OCI-LY1 (cell line): ENCODE measurements around the gene GSKIP.

ENCODE experiments used
- H2AFZ ChIP-seq: fragments of 200-600 bp; sonication (generic), shearing (Covaris generic); 2 replicates; pipeline ENCODE4 v1.6.0; 2014; ENCODE audit warnings: antibody characterized with exemption, mild to moderate bottlenecking, low read length
- H3F3A ChIP-seq: fragments of 200-600 bp; sonication (generic), shearing (Covaris generic); 2 replicates; pipeline ENCODE4 v1.6.0; 2014; ENCODE audit warnings: mild to moderate bottlenecking, antibody characterized with exemption, low read length, moderate library complexity; ENCODE audit not compliant: insufficient read depth
- H3K27ac ChIP-seq: fragments of 200-600 bp; sonication (generic); 2 replicates; pipeline ENCODE4 v1.5.1; 2014; ENCODE audit warnings: low read length, mixed run types, mild to moderate bottlenecking, low read depth; ENCODE audit not compliant: poor library complexity, severe bottlenecking
- H3K27me3 ChIP-seq: fragments of 200-600 bp; sonication (generic); 2 replicates; pipeline ENCODE4 v1.6.0; 2014; ENCODE audit warnings: antibody characterized with exemption, mild to moderate bottlenecking, low read length, moderate library complexity; ENCODE audit not compliant: insufficient read depth
- H3K36me3 ChIP-seq: fragments of 200-600 bp; sonication (generic); 2 replicates; pipeline ENCODE4 v1.6.1; 2014; ENCODE audit warnings: mild to moderate bottlenecking, antibody characterized with exemption, low read length, moderate library complexity, mixed read lengths; ENCODE audit not compliant: insufficient read depth
- H3K4me1 ChIP-seq: fragments of 200-600 bp; sonication (generic); 2 replicates; pipeline ENCODE4 v1.5.1; 2014; ENCODE audit warnings: mild to moderate bottlenecking, low read length, moderate library complexity; ENCODE audit not compliant: insufficient read depth, severe bottlenecking
- H3K4me2 ChIP-seq: fragments of 200-600 bp; sonication (generic), shearing (Covaris generic); 2 replicates; pipeline ENCODE4 v1.6.1; 2014; ENCODE audit warnings: low read length
- H3K4me3 ChIP-seq: fragments of 200-600 bp; sonication (generic); 2 replicates; pipeline ENCODE4 v1.5.1; 2014; ENCODE audit warnings: low read length, low read depth, mild to moderate bottlenecking, mixed read lengths; ENCODE audit not compliant: poor library complexity, severe bottlenecking
- H3K79me2 ChIP-seq: fragments of 200-600 bp; shearing (Covaris generic); 2 replicates; pipeline ENCODE4 v1.6.1; 2016; ENCODE audit warnings: mixed run types, low read length, mixed read lengths; ENCODE audit not compliant: insufficient read depth
- H3K9ac ChIP-seq: fragments of 200-600 bp; sonication (generic), shearing (Covaris generic); 2 replicates; pipeline ENCODE4 v1.6.1; 2014; ENCODE audit warnings: mild to moderate bottlenecking, low read length, mixed read lengths
- H3K9me2 ChIP-seq: fragments of 200-600 bp; sonication (generic), shearing (Covaris generic); 2 replicates; pipeline ENCODE4 v1.6.1; 2014; ENCODE audit warnings: low read depth, mild to moderate bottlenecking, low read length, mixed read lengths
- H3K9me3 ChIP-seq: fragments of 200-600 bp; shearing (Covaris generic); 2 replicates; pipeline ENCODE4 v1.6.1; 2014; ENCODE audit warnings: low read length, mixed read lengths
- H4K20me1 ChIP-seq: fragments of 200-600 bp; sonication (generic), shearing (Covaris generic); 2 replicates; pipeline ENCODE4 v1.6.0; 2016; ENCODE audit warnings: mild to moderate bottlenecking, low read length; ENCODE audit not compliant: insufficient read depth
- EZH2 ChIP-seq: fragments of 200-600 bp; sonication (generic), shearing (Covaris generic); IDR thresholded peaks from 2 replicates; pipeline ENCODE4 v1.8.0; 2017; ENCODE audit warnings: borderline replicate concordance, mixed run types, mild to moderate bottlenecking, antibody characterized with exemption, low read length, moderate library complexity, mixed read lengths
- TF ChIP-seq, protein P1 (sequence below): fragments of 200-600 bp; sonication (generic), shearing (Covaris generic); IDR thresholded peaks from 2 replicates; pipeline ENCODE4 v1.5.1; 2017; ENCODE audit warnings: mild to moderate bottlenecking, antibody characterized with exemption, low read length, moderate library complexity, mixed read lengths

Gene GSKIP

DNA sequence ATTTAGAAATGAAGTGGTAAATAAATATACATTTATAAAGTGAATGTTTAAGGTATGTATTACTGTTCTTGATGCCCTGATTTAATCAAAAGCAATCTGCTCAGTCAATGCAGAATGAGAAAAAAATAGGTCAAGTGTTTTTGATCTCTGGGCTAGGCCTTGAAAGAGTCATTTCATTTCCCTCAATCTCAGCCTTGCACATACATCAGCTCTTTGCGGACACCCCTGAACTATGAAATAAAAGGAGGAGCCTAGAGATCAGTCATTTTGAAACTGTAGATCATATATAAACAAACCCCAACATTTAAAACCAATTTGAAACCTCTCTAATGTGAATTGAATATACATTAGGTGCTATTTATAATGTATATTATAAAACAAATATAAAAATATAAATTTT is 42.7 kb upstream of the GSKIP start:
- no peaks in the 10 kb centered on the region for H3K4me1 ChIP-seq
- no peaks in the 10 kb centered on the region for H3K9me3 ChIP-seq
- TF ChIP-seq, protein P1, sequence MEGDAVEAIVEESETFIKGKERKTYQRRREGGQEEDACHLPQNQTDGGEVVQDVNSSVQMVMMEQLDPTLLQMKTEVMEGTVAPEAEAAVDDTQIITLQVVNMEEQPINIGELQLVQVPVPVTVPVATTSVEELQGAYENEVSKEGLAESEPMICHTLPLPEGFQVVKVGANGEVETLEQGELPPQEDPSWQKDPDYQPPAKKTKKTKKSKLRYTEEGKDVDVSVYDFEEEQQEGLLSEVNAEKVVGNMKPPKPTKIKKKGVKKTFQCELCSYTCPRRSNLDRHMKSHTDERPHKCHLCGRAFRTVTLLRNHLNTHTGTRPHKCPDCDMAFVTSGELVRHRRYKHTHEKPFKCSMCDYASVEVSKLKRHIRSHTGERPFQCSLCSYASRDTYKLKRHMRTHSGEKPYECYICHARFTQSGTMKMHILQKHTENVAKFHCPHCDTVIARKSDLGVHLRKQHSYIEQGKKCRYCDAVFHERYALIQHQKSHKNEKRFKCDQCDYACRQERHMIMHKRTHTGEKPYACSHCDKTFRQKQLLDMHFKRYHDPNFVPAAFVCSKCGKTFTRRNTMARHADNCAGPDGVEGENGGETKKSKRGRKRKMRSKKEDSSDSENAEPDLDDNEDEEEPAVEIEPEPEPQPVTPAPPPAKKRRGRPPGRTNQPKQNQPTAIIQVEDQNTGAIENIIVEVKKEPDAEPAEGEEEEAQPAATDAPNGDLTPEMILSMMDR: no peak
- TF ChIP-seq EZH2: no peak
- H2AFZ ChIP-seq: no peak overlapping the region
- H3K4me3 ChIP-seq: no peak overlapping the region
- no peak overlapping the region for H3K9ac ChIP-seq
- H3K27ac ChIP-seq: no peak overlapping the region
- no peaks in the 10 kb centered on the region for H3K79me2 ChIP-seq
- H3K4me2 ChIP-seq: no peak overlapping the region
- H3K27me3 ChIP-seq: no peaks in the 10 kb centered on the region
- H4K20me1 ChIP-seq: no peaks in the 10 kb centered on the region
- H3F3A ChIP-seq: no peaks in the 10 kb centered on the region
- peaks cover 64% of the 10 kb centered on the region for H3K36me3 ChIP-seq
- H3K9me2 ChIP-seq: no peaks in the 10 kb centered on the region

DNA sequence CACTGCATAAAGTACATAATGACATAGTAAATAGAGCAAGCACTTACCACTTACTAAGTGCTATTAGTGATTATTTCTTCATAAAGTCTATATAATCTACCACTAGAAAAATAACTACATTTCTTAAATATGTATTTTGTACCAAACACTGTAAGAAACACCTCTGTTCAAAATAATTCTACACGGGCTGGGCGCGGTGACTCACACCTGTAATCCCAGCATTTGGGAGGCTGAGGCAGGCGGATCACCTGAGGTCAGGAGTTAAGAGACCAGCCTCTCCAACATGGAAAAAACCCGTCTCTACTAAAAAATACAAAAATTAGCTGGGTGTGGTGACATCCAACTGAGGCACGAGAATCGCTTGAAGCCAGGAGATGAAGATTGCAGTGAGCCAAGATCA is 39.1 kb upstream of the GSKIP start:
- H3K4me2 ChIP-seq: no peak overlapping the region
- no peak overlapping the region for H3K4me3 ChIP-seq
- H3K9ac ChIP-seq: no peak overlapping the region
- no peaks in the 10 kb centered on the region for H3K4me1 ChIP-seq
- TF ChIP-seq, protein P1: no peak
- no peak for TF ChIP-seq EZH2
- no peaks in the 10 kb centered on the region for H3K9me2 ChIP-seq
- no peak overlapping the region for H2AFZ ChIP-seq
- no peaks in the 10 kb centered on the region for H3K79me2 ChIP-seq
- no peak overlapping the region for H3K27ac ChIP-seq
- no peaks in the 10 kb centered on the region for H3F3A ChIP-seq
- H4K20me1 ChIP-seq: no peaks in the 10 kb centered on the region
- no peaks in the 10 kb centered on the region for H3K27me3 ChIP-seq
- H3K9me3 ChIP-seq: no peaks in the 10 kb centered on the region
- H3K36me3 ChIP-seq: peaks cover 58% of the 10 kb centered on the region; the same call in 1 of the 2 replicates

DNA sequence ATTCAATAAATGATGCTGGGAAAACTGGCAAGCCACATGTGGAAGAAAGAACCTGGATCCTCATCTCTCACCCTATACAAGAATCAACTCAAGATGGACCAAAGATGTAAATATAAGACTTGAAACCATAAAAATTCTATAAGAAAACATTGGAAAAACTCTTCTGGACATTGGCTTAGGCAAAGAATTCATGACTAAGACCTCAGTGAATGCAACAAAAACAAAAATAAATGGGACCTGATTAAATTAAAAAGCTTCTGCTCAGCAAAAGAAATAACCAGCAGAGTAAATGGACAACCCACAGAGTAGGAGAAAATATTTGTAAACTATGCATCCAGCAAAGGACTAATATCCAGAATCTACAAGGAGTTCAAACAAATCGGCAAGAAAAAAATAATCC is 24.8 kb upstream of the GSKIP start:
- TF ChIP-seq, protein P1: no peak
- no peak for TF ChIP-seq EZH2

More for the DNA sequence above, 24.8 kb upstream of the GSKIP start:
- 0 out of 2 replicates have a peak, but pooled peaks cover 3% of the 10 kb centered on the region for H3K9me3 ChIP-seq
- H2AFZ ChIP-seq: no peak overlapping the region
- H3F3A ChIP-seq: no peaks in the 10 kb centered on the region
- no peak overlapping the region for H3K4me3 ChIP-seq
- no peaks in the 10 kb centered on the region for H4K20me1 ChIP-seq
- H3K27ac ChIP-seq: no peak overlapping the region
- no peak overlapping the region for H3K9ac ChIP-seq
- no peak overlapping the region for H3K4me2 ChIP-seq
- peaks cover 48% of the 10 kb centered on the region for H3K36me3 ChIP-seq
- H3K4me1 ChIP-seq: no peaks in the 10 kb centered on the region
- H3K27me3 ChIP-seq: no peaks in the 10 kb centered on the region
- H3K79me2 ChIP-seq: no peaks in the 10 kb centered on the region
- no peaks in the 10 kb centered on the region for H3K9me2 ChIP-seq
